CD4-positive, alpha-beta T cell treated with Interleukin-15 for 4 hours (primary cell): ENCODE data around the gene ALKBH6.
"Not testable (repeated sequence)": the region's sequence is repeated elsewhere in the genome, so short reads cannot be mapped to it uniquely, and the experiment has no call there.

Source experiments
- DNase-seq: peaks from one replicate; pipeline ENCODE4 v3.0.0-alpha.2; 2020; ENCODE audit warnings: low spot score

Gene ALKBH6

GRCh38 chr19:35992907-35993765 lies 20.9 kb downstream of the ALKBH6 start:
- no peak for DNase-seq

GRCh38 chr19:35991731-35992450 lies 22.1 kb downstream of the ALKBH6 start:
- DNase-seq = no peak

- DNase-seq = no peak
Measured at GRCh38 chr19:35990771-35991730, 23.0 kb downstream of the ALKBH6 start.

GRCh38 chr19:35990156-35990555 lies 23.9 kb downstream of the ALKBH6 start:
- DNase-seq = no peak

GRCh38 chr19:35988824-35989223 lies 25.2 kb downstream of the ALKBH6 start:
- DNase-seq = no peak

GRCh38 chr19:35987571-35987896 lies 26.5 kb downstream of the ALKBH6 start:
- DNase-seq = no peak

GRCh38 chr19:35986664-35987570 lies 27.1 kb downstream of the ALKBH6 start:
- DNase-seq = no peak

GRCh38 chr19:35986111-35986510 lies 27.9 kb downstream of the ALKBH6 start:
- no peak for DNase-seq

GRCh38 chr19:35983177-35983576 lies 30.8 kb downstream of the ALKBH6 start:
- DNase-seq = no peak

- DNase-seq = not testable (repeated sequence)
Measured at GRCh38 chr19:35980997-35981396, 33.0 kb downstream of the ALKBH6 start.

- no peak for DNase-seq
Measured at GRCh38 chr19:35978832-35979365, 35.1 kb downstream of the ALKBH6 start.

- no peak for DNase-seq
Measured at GRCh38 chr19:35978271-35978670, 35.7 kb downstream of the ALKBH6 start.

- no peak for DNase-seq
Measured at GRCh38 chr19:35977446-35978222, 36.4 kb downstream of the ALKBH6 start.

GRCh38 chr19:35975608-35976214 lies 38.3 kb downstream of the ALKBH6 start:
- no peak for DNase-seq

GRCh38 chr19:35973487-35973886 lies 40.5 kb downstream of the ALKBH6 start:
- no peak for DNase-seq

GRCh38 chr19:35966771-35967170 lies 47.2 kb downstream of the ALKBH6 start:
- no peak for DNase-seq

- DNase-seq = no peak
Measured at GRCh38 chr19:35963514-35963913, 50.5 kb downstream of the ALKBH6 start.

- no peak for DNase-seq
Measured at GRCh38 chr19:35960432-35960972, 53.5 kb downstream of the ALKBH6 start.

- no peak for DNase-seq
Measured at GRCh38 chr19:35959968-35960320, 54.1 kb downstream of the ALKBH6 start.
